SU-DHL-6 (cell line): ENCODE data around the gene IQCF6.

Experiments used
- CTCF ChIP-seq: fragments of 200-600 bp; sonication (generic); IDR thresholded peaks from one replicate; pipeline ENCODE4 v1.5.1; 2017; ENCODE audit warnings: antibody characterized with exemption, mild to moderate bottlenecking, low read length, moderate library complexity; ENCODE audit not compliant: insufficient read depth, poor library complexity, severe bottlenecking
- EZH2phosphoT487 ChIP-seq: fragments of 200-600 bp; sonication (generic), shearing (Covaris generic); conservative IDR thresholded peaks from 2 replicates; pipeline ENCODE4 v1.6.1; 2018; ENCODE audit warnings: mild to moderate bottlenecking, antibody characterized with exemption, low read length, moderate library complexity, mixed read lengths

GRCh38 chr3:51798411-51798963, 19.4 kb upstream of the IQCF6 start:
- TF ChIP-seq CTCF = no peak
- TF ChIP-seq EZH2phosphoT487 = no peak
